ENCODE results near the gene PYCARD.

Gene PYCARD

DNA sequence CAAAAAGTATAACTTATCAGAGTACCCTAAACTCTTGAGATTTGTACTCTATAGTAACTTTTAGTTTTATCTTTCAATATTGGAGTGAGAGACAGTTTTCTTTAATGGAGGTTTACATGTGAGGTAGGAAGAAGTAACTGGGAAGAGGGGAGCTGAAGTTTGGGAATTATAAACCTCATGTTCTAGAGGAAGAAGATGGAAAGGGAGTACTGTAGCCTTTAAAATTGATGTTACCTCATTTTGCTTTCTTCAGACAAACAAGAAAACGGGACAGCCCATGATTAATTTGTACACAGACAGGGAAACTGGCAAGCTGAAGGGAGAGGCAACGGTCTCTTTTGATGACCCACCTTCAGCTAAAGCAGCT, 13.2 kb downstream of the PYCARD start:
- Histone ChIP-seq H3K27me3 (no peaks in the 10 kb centered on the region), H3K4me3 (no peak overlapping the region), H3K9me3 (replicated peaks in 1 of 11) (no peaks in the 10 kb centered on the region), H3K27ac (no peak overlapping the region), H3K4me1 (peaks cover 0 to 89% (median 25%) of the 10 kb centered on the region in 10 experiments; a peak in 19 of 20 replicates), H3K9ac (0 out of 22 replicates have a peak overlapping the region, but pooled peaks of 1 of the 11 experiments have one; percentile 11), H4K20me1 (peaks cover 100% of the 10 kb centered on the region in 11 experiments), H3K4me2 (no peak overlapping the region), H3K36me3 (peaks cover 97 to 100% (median 100%) of the 10 kb centered on the region in 11 experiments)
- TF ChIP-seq Cebpa-rat (IDR thresholded peaks at IDR 0.05): no peak

DNA sequence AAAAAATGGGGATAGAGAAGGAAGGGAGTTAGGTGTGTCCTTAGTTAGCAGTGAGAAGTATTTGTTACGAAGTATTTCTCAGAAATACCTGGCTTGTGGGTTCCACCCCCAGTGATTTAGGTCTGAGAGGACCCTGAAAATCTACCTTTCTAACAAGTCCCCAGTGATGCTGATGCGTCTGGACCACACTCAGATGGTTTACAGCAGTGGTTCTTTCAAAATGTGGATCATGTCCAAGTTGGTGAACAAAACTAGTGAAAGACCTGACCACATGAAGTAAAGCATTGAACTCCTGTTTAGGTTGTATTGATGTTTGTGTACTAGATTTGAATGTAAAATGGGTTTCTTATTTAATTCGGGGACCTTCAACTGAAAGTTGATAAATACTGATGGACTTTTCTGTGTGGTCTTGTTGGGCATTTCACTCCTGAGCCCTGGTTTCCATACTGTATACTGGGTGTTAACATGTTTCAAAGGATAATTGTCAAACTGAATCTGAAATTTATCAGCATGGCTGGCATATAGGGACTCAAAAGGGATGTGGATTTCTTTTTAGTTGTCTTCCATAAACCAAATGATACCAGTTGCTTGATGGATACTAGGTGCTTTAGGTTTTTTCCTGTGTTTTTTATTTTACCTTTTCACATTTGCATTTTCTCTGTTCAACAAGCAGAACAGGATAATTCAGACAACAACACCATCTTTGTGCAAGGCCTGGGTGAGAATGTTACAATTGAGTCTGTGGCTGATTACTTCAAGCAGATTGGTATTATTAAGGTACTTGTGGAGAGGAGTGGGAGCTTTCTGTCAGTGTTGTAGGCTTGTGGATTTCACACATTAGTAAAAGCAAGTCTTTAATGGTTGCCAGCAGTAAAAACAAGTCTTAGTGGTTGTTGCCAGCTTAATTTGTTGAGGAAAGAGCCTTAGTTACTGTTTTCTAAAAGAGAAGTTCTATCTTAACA, 13.8 kb downstream of the PYCARD start:
- Histone ChIP-seq H3K27ac (no peak overlapping the region), H3K4me2 (no peak overlapping the region), H3K9me3 (replicated peaks in 1 of 11) (no peaks in the 10 kb centered on the region), H3K27me3 (no peaks in the 10 kb centered on the region), H3K4me3 (no peak overlapping the region), H3K9ac (peak overlapping the region in 2 of 11 experiments; percentile 11 to 31; a peak in 2 of 22 replicates), H3K4me1 (peaks cover under 1 to 89% (median 30%) of the 10 kb centered on the region in 10 experiments; a peak in 19 of 20 replicates), H4K20me1 (peaks cover 100% of the 10 kb centered on the region in 11 experiments), H3K36me3 (peaks cover 97 to 100% (median 100%) of the 10 kb centered on the region in 11 experiments)
- no peak for TF ChIP-seq Cebpa-rat (IDR thresholded peaks at IDR 0.05)

DNA sequence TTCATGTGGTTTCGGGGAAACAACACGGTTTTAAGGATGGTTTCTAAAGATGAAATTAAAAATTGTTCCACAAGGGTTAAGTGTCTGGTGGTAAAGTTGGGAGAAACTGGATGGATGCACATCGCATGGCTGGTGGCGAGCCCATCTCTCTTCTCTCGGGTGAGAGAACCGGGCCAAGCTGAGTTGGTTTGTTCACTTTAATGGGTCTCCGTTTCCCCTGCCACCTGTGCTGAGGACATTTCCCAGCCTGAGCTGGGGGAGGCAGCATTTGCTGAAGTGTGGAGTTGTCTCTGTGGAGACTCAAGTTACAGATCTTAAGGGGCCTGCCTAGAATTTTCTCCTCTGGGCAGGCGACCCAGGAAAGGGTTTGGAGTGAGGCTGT, 14.8 kb downstream of the PYCARD start:
- H3K27ac ChIP-seq: no peak overlapping the region; a peak in 1 of 22 replicates
- H3K36me3 ChIP-seq: peaks cover 97 to 100% (median 100%) of the 10 kb centered on the region in 11 experiments
- no peaks in the 10 kb centered on the region for H3K27me3 ChIP-seq
- H3K4me3 ChIP-seq: no peak overlapping the region
- peak overlapping the region in 1 of 11 experiments; percentile 11; a peak in 2 of 22 replicates for H3K9ac ChIP-seq
- H3K9me3 ChIP-seq (replicated peaks in 1 of 11): no peaks in the 10 kb centered on the region
- H3K4me2 ChIP-seq: no peak overlapping the region
- H4K20me1 ChIP-seq: peaks cover 100% of the 10 kb centered on the region in 11 experiments
- TF ChIP-seq Cebpa-rat (IDR thresholded peaks at IDR 0.05): no peak
- peaks cover 10 to 94% (median 39%) of the 10 kb centered on the region in 10 experiments for H3K4me1 ChIP-seq

DNA sequence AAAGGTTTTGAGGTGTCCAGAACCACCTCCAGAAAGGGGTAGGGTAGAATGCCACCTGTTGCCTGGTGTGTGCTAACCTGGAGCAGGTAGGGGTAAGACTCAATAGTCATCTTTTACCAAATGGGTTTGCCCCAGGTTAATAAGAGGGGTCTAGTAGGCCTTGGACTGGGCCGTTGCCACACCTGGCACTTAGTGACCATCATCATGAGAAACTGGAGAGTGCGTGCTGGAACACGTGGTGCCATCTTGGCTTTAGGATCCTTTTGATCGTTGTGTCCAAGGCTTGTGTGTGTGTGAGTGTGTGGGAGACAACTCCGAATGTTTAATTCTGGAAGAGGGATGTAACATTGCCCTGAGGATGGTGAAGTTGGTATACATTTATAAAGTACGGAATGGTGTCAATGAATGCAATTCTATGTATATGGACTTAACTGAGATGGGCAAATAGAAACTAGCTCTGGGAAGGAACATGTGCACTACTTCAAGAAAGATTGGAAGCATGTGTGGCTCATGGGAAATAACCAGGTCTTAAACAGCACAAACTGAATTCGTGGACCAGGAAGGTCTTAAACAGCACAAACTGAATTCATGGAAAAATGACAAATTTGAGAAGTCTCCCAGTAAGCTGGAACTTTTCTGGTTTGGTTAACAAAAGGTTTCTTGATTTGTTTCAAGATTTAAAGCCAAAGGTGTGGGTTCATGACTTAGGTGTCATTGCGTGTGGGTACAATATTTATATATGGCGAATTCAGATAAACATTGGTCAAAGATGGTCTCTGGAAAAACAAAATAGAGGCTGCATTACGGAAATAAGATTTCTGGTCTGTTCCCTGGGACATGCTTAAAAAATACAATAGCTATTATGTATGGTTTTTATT, 15.4 kb downstream of the PYCARD start:
- H3K4me1 ChIP-seq: peaks cover 16 to 100% (median 45%) of the 10 kb centered on the region in 10 experiments
- no peak for TF ChIP-seq Cebpa-rat (IDR thresholded peaks at IDR 0.05)
- peak overlapping the region in 2 of 11 experiments; percentile 11; a peak in 2 of 22 replicates for H3K9ac ChIP-seq
- H3K9me3 ChIP-seq (replicated peaks in 1 of 11): no peaks in the 10 kb centered on the region
- H3K36me3 ChIP-seq: peaks cover 97 to 100% (median 100%) of the 10 kb centered on the region in 11 experiments
- peak overlapping the region in 1 of 11 experiments; percentile 12; a peak in 1 of 22 replicates for H3K27ac ChIP-seq
- no peak overlapping the region for H3K4me3 ChIP-seq
- H4K20me1 ChIP-seq: peaks cover 100% of the 10 kb centered on the region in 11 experiments
- no peaks in the 10 kb centered on the region for H3K27me3 ChIP-seq
- H3K4me2 ChIP-seq: peak overlapping the region in 5 of 11 experiments; percentile 60 to 98 (median 82); a peak in 8 of 22 replicates

DNA sequence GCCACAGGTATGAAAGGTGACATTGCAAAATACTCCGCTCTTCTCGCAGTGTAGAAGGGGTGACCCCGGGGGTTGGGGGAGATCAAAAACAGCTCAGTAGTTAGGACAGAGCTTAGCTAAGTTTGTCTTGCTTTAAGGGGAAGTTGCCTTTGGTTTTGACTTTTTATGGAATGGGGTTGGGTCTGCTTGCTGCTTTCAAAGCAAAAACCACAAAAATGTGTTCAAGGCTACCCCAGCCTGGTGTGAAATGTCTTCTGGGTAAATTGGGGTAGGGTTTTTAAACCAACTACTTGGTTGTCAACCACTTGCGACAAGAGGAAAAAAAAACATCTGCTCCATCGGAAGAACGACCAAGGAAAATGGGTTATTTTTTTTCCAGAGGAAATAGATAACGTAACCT, 16.4 kb downstream of the PYCARD start:
- H3K27me3 ChIP-seq: no peaks in the 10 kb centered on the region
- no peak overlapping the region for H3K4me3 ChIP-seq
- peaks cover 100% of the 10 kb centered on the region in 11 experiments for H4K20me1 ChIP-seq
- peak overlapping the region in 7 of 11 experiments; percentile 3 to 98 (median 62); a peak in 12 of 22 replicates for H3K4me2 ChIP-seq
- peak overlapping the region in 2 of 11 experiments; percentile 10 to 57; a peak in 3 of 22 replicates for H3K9ac ChIP-seq
- peaks cover 94 to 100% (median 100%) of the 10 kb centered on the region in 11 experiments for H3K36me3 ChIP-seq
- TF ChIP-seq Cebpa-rat (IDR thresholded peaks at IDR 0.05): no peak
- H3K4me1 ChIP-seq: peaks cover 25 to 99% (median 52%) of the 10 kb centered on the region in 10 experiments
- no peaks in the 10 kb centered on the region for H3K9me3 ChIP-seq (replicated peaks in 1 of 11)
- peak overlapping the region in 2 of 11 experiments; percentile 4 to 12; a peak in 3 of 22 replicates for H3K27ac ChIP-seq

DNA sequence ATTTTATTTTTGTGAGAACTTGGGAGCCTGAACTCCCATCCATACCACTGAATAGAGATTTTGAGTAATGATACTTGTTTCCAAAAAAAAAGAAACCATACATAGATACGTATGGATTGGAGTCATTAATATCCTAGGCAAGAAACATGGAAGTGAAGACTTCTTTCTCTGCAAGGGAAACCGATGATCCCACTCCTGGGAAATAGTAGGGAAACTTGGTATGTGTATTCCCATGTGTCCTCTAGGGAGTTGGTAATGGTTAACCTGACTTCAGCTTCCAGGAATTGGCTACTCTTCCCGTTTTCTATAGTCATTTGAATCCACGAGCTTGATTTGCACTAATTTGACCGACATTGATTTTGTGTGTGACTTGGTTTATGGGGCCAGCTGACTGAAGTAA, 17.2 kb downstream of the PYCARD start:
- H3K9me3 ChIP-seq (replicated peaks in 1 of 11): no peaks in the 10 kb centered on the region
- no peaks in the 10 kb centered on the region for H3K27me3 ChIP-seq
- H3K36me3 ChIP-seq: peaks cover 87 to 97% (median 96%) of the 10 kb centered on the region in 11 experiments
- peak overlapping the region in 1 of 10 experiments; percentile 10; a peak in 1 of 20 replicates for H3K4me3 ChIP-seq
- no peak for TF ChIP-seq Cebpa-rat (IDR thresholded peaks at IDR 0.05)
- peak overlapping the region in 7 of 11 experiments; percentile 3 to 98 (median 62); a peak in 13 of 22 replicates for H3K4me2 ChIP-seq
- peak overlapping the region in 3 of 11 experiments; percentile 39 to 57 (median 39); a peak in 6 of 22 replicates for H3K9ac ChIP-seq
- H3K27ac ChIP-seq: peak overlapping the region in 3 of 11 experiments; percentile 0 to 12 (median 3); a peak in 1 of 22 replicates
- H3K4me1 ChIP-seq: peaks cover 25 to 91% (median 52%) of the 10 kb centered on the region in 10 experiments
- H4K20me1 ChIP-seq: peaks cover 97 to 100% (median 100%) of the 10 kb centered on the region in 11 experiments

DNA sequence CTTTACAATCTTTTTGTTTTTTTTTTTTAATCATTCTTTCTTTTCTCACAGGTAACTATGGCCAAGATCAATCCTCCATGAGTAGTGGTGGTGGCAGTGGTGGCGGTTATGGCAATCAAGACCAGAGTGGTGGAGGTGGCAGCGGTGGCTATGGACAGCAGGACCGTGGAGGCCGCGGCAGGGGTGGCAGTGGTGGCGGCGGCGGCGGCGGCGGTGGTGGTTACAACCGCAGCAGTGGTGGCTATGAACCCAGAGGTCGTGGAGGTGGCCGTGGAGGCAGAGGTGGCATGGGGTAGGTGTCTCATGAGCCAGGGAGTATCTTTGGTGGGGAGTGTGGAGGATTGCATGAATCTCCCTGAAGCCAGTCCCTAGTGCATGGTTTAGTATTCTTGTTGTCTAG, 17.7 kb downstream of the PYCARD start:
- Histone ChIP-seq H3K9me3 (replicated peaks in 1 of 11) (no peaks in the 10 kb centered on the region), H3K9ac (peak overlapping the region in 2 of 11 experiments; percentile 39 to 57; a peak in 3 of 22 replicates), H3K36me3 (peaks cover 82 to 92% (median 91%) of the 10 kb centered on the region in 11 experiments), H4K20me1 (peaks cover 93 to 99% (median 98%) of the 10 kb centered on the region in 11 experiments), H3K4me2 (peak overlapping the region in 6 of 11 experiments; percentile 23 to 98 (median 72); a peak in 11 of 22 replicates), H3K4me3 (no peak overlapping the region), H3K27me3 (no peaks in the 10 kb centered on the region), H3K4me1 (peaks cover 25 to 86% (median 52%) of the 10 kb centered on the region in 10 experiments), H3K27ac (peak overlapping the region in 2 of 11 experiments; percentile 0 to 12; a peak in 1 of 22 replicates)
- TF ChIP-seq Cebpa-rat (IDR thresholded peaks at IDR 0.05): no peak
